ENCODE data around the gene SAFB2.

The SAFB2 gene

GRCh38 chr19:5540208-5540607 lies 82.4 kb downstream of the SAFB2 start:
- TF ChIP-seq CEBPB (IDR thresholded peaks at IDR 0.05) (no peak), MAX (IDR thresholded peaks at IDR 0.05) (no peak)

DNA sequence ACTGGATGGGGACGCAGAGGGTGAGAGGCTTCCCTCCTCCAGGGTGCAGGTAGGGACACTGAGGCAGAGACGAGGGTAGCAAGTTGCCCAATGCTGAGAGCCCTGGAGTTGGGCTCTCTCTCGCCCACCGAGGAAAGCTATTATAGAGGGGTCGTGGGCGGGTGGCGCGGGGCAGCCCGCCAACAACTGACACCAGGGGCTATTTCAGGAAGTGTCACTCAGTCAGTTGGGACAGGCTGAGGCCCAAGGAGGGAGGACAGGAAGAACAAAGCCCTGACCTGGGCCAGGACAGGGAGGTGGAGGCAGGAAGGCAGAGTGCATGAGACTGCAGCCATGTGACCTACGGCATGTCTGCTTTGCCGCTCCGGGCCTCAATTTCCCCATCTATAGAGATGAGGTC lies 84.7 kb downstream of the SAFB2 start:
- TF ChIP-seq TAF1 (IDR thresholded peaks at IDR 0.05; ENCODE audit: low read depth) (no peak), REST (IDR thresholded peaks at IDR 0.05; ENCODE audit: low read depth) (no peak), EGR1 (IDR thresholded peaks at IDR 0.05) (no peak), CREB1 (IDR thresholded peaks at IDR 0.05; ENCODE audit: low read depth) (no peak), RAD21 (IDR thresholded peaks at IDR 0.05; ENCODE audit: low read depth) (no peak), CEBPB (IDR thresholded peaks at IDR 0.05) (no peak), EP300 (IDR thresholded peaks at IDR 0.05; ENCODE audit: borderline replicate concordance) (no peak), TEAD4 (IDR thresholded peaks at IDR 0.05) (no peak), TCF12 (IDR thresholded peaks at IDR 0.05; ENCODE audit: low read depth) (no peak), FOXM1 (IDR thresholded peaks at IDR 0.05; ENCODE audit: borderline replicate concordance, low read depth) (no peak), NFIC (IDR thresholded peaks at IDR 0.05) (no peak), USF1 (IDR thresholded peaks at IDR 0.05) (no peak), ZBTB7A (IDR thresholded peaks at IDR 0.05; ENCODE audit: low read depth) (no peak), YY1 (IDR thresholded peaks at IDR 0.05; ENCODE audit: low read depth) (no peak), MAX (IDR thresholded peaks at IDR 0.05) (no peak)

Measured in Ishikawa (cell line).